ENCODE measurements around the gene ATG10. TPM values are rescaled to one million over a fixed set of nuclear protein-coding genes. Genes with fewer than 3 reads are reported as not detected.
"Not testable (repeated sequence)": the region's sequence is repeated elsewhere in the genome, so short reads cannot be mapped to it uniquely, and the experiment has no call there.

ATG10 gene
- total RNA-seq, 1 experiment from 2014 or later, result 7.2 TPM

GRCh38 chr5:82054004-82054710 lies 82.3 kb downstream of the ATG10 start:
- no peak for DNase-seq (ENCODE audit: low read depth)

- DNase-seq (ENCODE audit: low read depth), result no peak
These were observed 85.2 kb downstream of the ATG10 start for GRCh38 chr5:82057051-82057450.

- no peak for DNase-seq (ENCODE audit: low read depth)
These were observed 86.9 kb downstream of the ATG10 start for GRCh38 chr5:82058710-82059109.

GRCh38 chr5:82066791-82067190 lies 95.0 kb downstream of the ATG10 start:
- no peak for DNase-seq (ENCODE audit: low read depth)

GRCh38 chr5:82068042-82068441 lies 96.2 kb downstream of the ATG10 start:
- not testable (repeated sequence) for DNase-seq (ENCODE audit: low read depth)

GRCh38 chr5:82068723-82069122 lies 96.9 kb downstream of the ATG10 start:
- DNase-seq (ENCODE audit: low read depth), result no peak

- DNase-seq (ENCODE audit: low read depth), result no peak
These were observed 100.3 kb downstream of the ATG10 start for GRCh38 chr5:82072138-82072537.

- DNase-seq (ENCODE audit: low read depth), result peak; percentile 7
These were observed 101.4 kb downstream of the ATG10 start for GRCh38 chr5:82073179-82073578.

- DNase-seq (ENCODE audit: low read depth), result no peak
These were observed 103.1 kb downstream of the ATG10 start for GRCh38 chr5:82074950-82075349.

- no peak for DNase-seq (ENCODE audit: low read depth)
These were observed 105.7 kb downstream of the ATG10 start for GRCh38 chr5:82077496-82077895.

GRCh38 chr5:82091617-82092016 lies 119.8 kb downstream of the ATG10 start:
- no peak for DNase-seq (ENCODE audit: low read depth)

GRCh38 chr5:82095536-82095935 lies 123.7 kb downstream of the ATG10 start:
- no peak for DNase-seq (ENCODE audit: low read depth)

- no peak for DNase-seq (ENCODE audit: low read depth)
These were observed 124.4 kb downstream of the ATG10 start for GRCh38 chr5:82096249-82096648.

- no peak for DNase-seq (ENCODE audit: low read depth)
These were observed 128.7 kb downstream of the ATG10 start for GRCh38 chr5:82100303-82101077.

- no peak for DNase-seq (ENCODE audit: low read depth)
These were observed 133.0 kb downstream of the ATG10 start for GRCh38 chr5:82104872-82105271.

- peak; percentile 27 for DNase-seq (ENCODE audit: low read depth)
These were observed 133.6 kb downstream of the ATG10 start for GRCh38 chr5:82105457-82105856.

- DNase-seq (ENCODE audit: low read depth), result peak; percentile 34
These were observed 134.4 kb downstream of the ATG10 start for GRCh38 chr5:82106207-82106606.

- peak; percentile 13 for DNase-seq (ENCODE audit: low read depth)
These were observed 134.9 kb downstream of the ATG10 start for GRCh38 chr5:82106756-82107155.

GRCh38 chr5:82107267-82107666 lies 135.4 kb downstream of the ATG10 start:
- DNase-seq (ENCODE audit: low read depth), result peak; percentile 19

GRCh38 chr5:82109013-82109412 lies 137.2 kb downstream of the ATG10 start:
- DNase-seq (ENCODE audit: low read depth), result no peak

GRCh38 chr5:82109915-82110314 lies 138.1 kb downstream of the ATG10 start:
- DNase-seq (ENCODE audit: low read depth), result not testable (repeated sequence)

- peak; percentile 74 for DNase-seq (ENCODE audit: low read depth)
These were observed 139.4 kb downstream of the ATG10 start for GRCh38 chr5:82111191-82111590.

- DNase-seq (ENCODE audit: low read depth), result no peak
These were observed 144.0 kb downstream of the ATG10 start for GRCh38 chr5:82115858-82116257.
